ENCODE results near the gene MACROD2. TPM values are rescaled to one million over a fixed set of nuclear protein-coding genes. Genes with fewer than 3 reads are reported as not detected.
"Not testable (repeated sequence)": the region's sequence is repeated elsewhere in the genome, so short reads cannot be mapped to it uniquely, and the experiment has no call there.

The MACROD2 gene
- total RNA-seq, 2 experiments from 2014 or later = not detected

GRCh38 chr20:14203657-14204056 is 208.3 kb downstream of the MACROD2 start:
- ChIA-PET POLR2A (no interaction called here), CTCF (no interaction called here)
- intact Hi-C loops (cut with micrococcal nuclease) = no loop called here
- Mint-ChIP-seq H3K36me3 (no peaks in the 10 kb centered on the region), H3K4me1 (ENCODE audit: low read depth) (no peaks in the 10 kb centered on the region), H3K27ac (no peak overlapping the region), H3K9me3 (peaks cover 20% of the 10 kb centered on the region), H3K27me3 (no peaks in the 10 kb centered on the region), H3K4me3 (no peak overlapping the region)
- no peak for DNase-seq

- no peak for DNase-seq
- Mint-ChIP-seq H3K36me3 (no peaks in the 10 kb centered on the region), H3K4me1 (ENCODE audit: low read depth) (no peaks in the 10 kb centered on the region), H3K27me3 (no peaks in the 10 kb centered on the region), H3K4me3 (no peak overlapping the region), H3K27ac (no peak overlapping the region), H3K9me3 (peaks cover 15% of the 10 kb centered on the region)
- intact Hi-C loops (cut with micrococcal nuclease) = no loop called here
- POLR2A ChIA-PET = no interaction called here
- CTCF ChIA-PET = interaction anchor here (0.8 kb wide), 1 partner anchor 33 kb away, joined by 3 read pairs; no protein-coding TSS in a partner anchor
These were observed 212.3 kb downstream of the MACROD2 start for GRCh38 chr20:14207591-14207990.

GRCh38 chr20:14208956-14209355 is 213.6 kb downstream of the MACROD2 start:
- no peaks in the 10 kb centered on the region for H3K4me1 Mint-ChIP-seq (ENCODE audit: low read depth)
- H3K9me3 Mint-ChIP-seq = peaks cover 8% of the 10 kb centered on the region
- POLR2A ChIA-PET = no interaction called here
- no peak for DNase-seq
- H3K36me3 Mint-ChIP-seq = no peaks in the 10 kb centered on the region
- no peak overlapping the region for H3K27ac Mint-ChIP-seq
- CTCF ChIA-PET = no interaction called here
- H3K27me3 Mint-ChIP-seq = no peaks in the 10 kb centered on the region
- H3K4me3 Mint-ChIP-seq = no peak overlapping the region
- intact Hi-C loops (cut with micrococcal nuclease) = no loop called here

GRCh38 chr20:14210146-14210545 is 214.8 kb downstream of the MACROD2 start:
- Mint-ChIP-seq H3K36me3 (no peaks in the 10 kb centered on the region), H3K9me3 (peaks cover 7% of the 10 kb centered on the region), H3K27me3 (no peaks in the 10 kb centered on the region), H3K4me1 (ENCODE audit: low read depth) (no peaks in the 10 kb centered on the region), H3K27ac (no peak overlapping the region), H3K4me3 (no peak overlapping the region)
- ChIA-PET POLR2A (no interaction called here), CTCF (no interaction called here)
- no peak for DNase-seq
- intact Hi-C loops (cut with micrococcal nuclease) = no loop called here

- Mint-ChIP-seq H3K4me1 (ENCODE audit: low read depth) (no peaks in the 10 kb centered on the region), H3K27ac (no peak overlapping the region), H3K36me3 (no peaks in the 10 kb centered on the region), H3K9me3 (peaks cover 27% of the 10 kb centered on the region), H3K27me3 (no peaks in the 10 kb centered on the region), H3K4me3 (no peak overlapping the region)
- CTCF ChIA-PET = no interaction called here
- no peak for DNase-seq
- POLR2A ChIA-PET = no interaction called here
- intact Hi-C loops (cut with micrococcal nuclease) = no loop called here
These were observed 218.7 kb downstream of the MACROD2 start for GRCh38 chr20:14214046-14214445.

GRCh38 chr20:14215880-14216279 is 220.6 kb downstream of the MACROD2 start:
- H3K36me3 Mint-ChIP-seq; CTCF ChIA-PET; H3K27ac Mint-ChIP-seq; DNase-seq; H3K4me3 Mint-ChIP-seq; H3K27me3 Mint-ChIP-seq; H3K4me1 Mint-ChIP-seq (ENCODE audit: low read depth); intact Hi-C loops (cut with micrococcal nuclease); POLR2A ChIA-PET: not testable (repeated sequence)
- peaks cover 29% of the 10 kb centered on the region for H3K9me3 Mint-ChIP-seq

- CTCF ChIA-PET = no interaction called here
- DNase-seq = no peak
- intact Hi-C loops (cut with micrococcal nuclease) = no loop called here
- Mint-ChIP-seq H3K9me3 (peaks cover 36% of the 10 kb centered on the region), H3K27me3 (no peaks in the 10 kb centered on the region), H3K4me1 (ENCODE audit: low read depth) (no peaks in the 10 kb centered on the region), H3K36me3 (no peaks in the 10 kb centered on the region), H3K4me3 (no peak overlapping the region), H3K27ac (no peak overlapping the region)
- POLR2A ChIA-PET = no interaction called here
These were observed 224.6 kb downstream of the MACROD2 start for GRCh38 chr20:14219801-14220461.

- Mint-ChIP-seq H3K4me1 (ENCODE audit: low read depth) (no peaks in the 10 kb centered on the region), H3K9me3 (peaks cover 35% of the 10 kb centered on the region), H3K36me3 (no peaks in the 10 kb centered on the region), H3K4me3 (no peak overlapping the region), H3K27me3 (no peaks in the 10 kb centered on the region), H3K27ac (no peak overlapping the region)
- intact Hi-C loops (cut with micrococcal nuclease) = no loop called here
- ChIA-PET POLR2A (no interaction called here), CTCF (no interaction called here)
- DNase-seq = no peak
These were observed 225.7 kb downstream of the MACROD2 start for GRCh38 chr20:14220986-14221385.

GRCh38 chr20:14223806-14224205 is 228.5 kb downstream of the MACROD2 start:
- CTCF ChIA-PET = no interaction called here
- no peak for DNase-seq
- POLR2A ChIA-PET = no interaction called here
- Mint-ChIP-seq H3K36me3 (no peaks in the 10 kb centered on the region), H3K4me1 (ENCODE audit: low read depth) (no peaks in the 10 kb centered on the region), H3K27ac (no peak overlapping the region), H3K4me3 (no peak overlapping the region), H3K9me3 (peaks cover 20% of the 10 kb centered on the region), H3K27me3 (no peaks in the 10 kb centered on the region)
- intact Hi-C loops (cut with micrococcal nuclease) = no loop called here

GRCh38 chr20:14226051-14227049 is 231.0 kb downstream of the MACROD2 start:
- H3K36me3 Mint-ChIP-seq; H3K4me1 Mint-ChIP-seq (ENCODE audit: low read depth); intact Hi-C loops (cut with micrococcal nuclease); H3K4me3 Mint-ChIP-seq; H3K27me3 Mint-ChIP-seq; H3K27ac Mint-ChIP-seq; POLR2A ChIA-PET; CTCF ChIA-PET; DNase-seq: not testable (repeated sequence)
- H3K9me3 Mint-ChIP-seq = peaks cover 13% of the 10 kb centered on the region

- no peak for DNase-seq
- POLR2A ChIA-PET = no interaction called here
- no peak overlapping the region for H3K4me3 Mint-ChIP-seq
- no peaks in the 10 kb centered on the region for H3K36me3 Mint-ChIP-seq
- CTCF ChIA-PET = no interaction called here
- no peaks in the 10 kb centered on the region for H3K27me3 Mint-ChIP-seq
- peaks cover 5% of the 10 kb centered on the region for H3K9me3 Mint-ChIP-seq
- intact Hi-C loops (cut with micrococcal nuclease) = no loop called here
- no peak overlapping the region for H3K27ac Mint-ChIP-seq
- H3K4me1 Mint-ChIP-seq (ENCODE audit: low read depth) = no peaks in the 10 kb centered on the region
These were observed 237.3 kb downstream of the MACROD2 start for GRCh38 chr20:14232650-14233049.

- CTCF ChIA-PET = no interaction called here
- H3K4me3 Mint-ChIP-seq = no peak overlapping the region
- no peaks in the 10 kb centered on the region for H3K36me3 Mint-ChIP-seq
- peaks cover 7% of the 10 kb centered on the region for H3K9me3 Mint-ChIP-seq
- DNase-seq = no peak
- no peaks in the 10 kb centered on the region for H3K4me1 Mint-ChIP-seq (ENCODE audit: low read depth)
- H3K27ac Mint-ChIP-seq = no peak overlapping the region
- H3K27me3 Mint-ChIP-seq = no peaks in the 10 kb centered on the region
- POLR2A ChIA-PET = no interaction called here
- intact Hi-C loops (cut with micrococcal nuclease) = no loop called here
These were observed 239.5 kb downstream of the MACROD2 start for GRCh38 chr20:14234666-14235295.
